H1 (cell line): Measurements from ENCODE around the gene ENPP7. TPM values are rescaled to one million over a fixed set of nuclear protein-coding genes. Genes with fewer than 3 reads are reported as not detected.

Source experiments
- CTCF ChIA-PET: fragments of 300-600 bp; sonication (Branson Sonifier 250); formaldehyde crosslinking; loops from one replicate; lab custom pipeline; 2021; ENCODE audit not compliant: partially characterized antibody; lab: Charles Lee
- POLR2A ChIA-PET: fragments of 300-600 bp; sonication (Branson Sonifier 250); formaldehyde crosslinking; loops from one replicate; lab custom pipeline; 2021; ENCODE audit warnings: inconsistent platforms; ENCODE audit not compliant: partially characterized antibody; lab: Charles Lee
- DNase-seq, 2 experiments: peaks; one replicate each; pipeline versions ENCODE4 v3.0.0 to v3.0.0-alpha.2; 2010 to 2022; ENCODE audit warnings: low spot score in 2 of 2, low read depth in 1 of 2, mixed read lengths in 1 of 2
- FAIRE-seq: peaks from 2 replicates; lab custom pipeline; 2011; peaks lifted over from hg19 to GRCh38; lab: Jason Lieb, UNC
- H2AFZ ChIP-seq: 2 replicates; pipeline ENCODE4 v1.8.1; 2012; ENCODE audit warnings: low read length, inconsistent platforms
- H2AK5ac ChIP-seq: 2 replicates; pipeline ENCODE4 v1.6.1; 2013; ENCODE audit warnings: low read depth, low read length
- H2BK120ac ChIP-seq: replicated peaks from 2 replicates; pipeline ENCODE3; 2013; ENCODE audit warnings: low read depth, low read length, inconsistent platforms
- H2BK12ac ChIP-seq: 2 replicates; pipeline ENCODE4 v1.6.1; 2013; ENCODE audit warnings: low read depth, low read length
- H2BK15ac ChIP-seq: 2 replicates; pipeline ENCODE4 v1.6.1; 2013; ENCODE audit warnings: low read length
- H2BK20ac ChIP-seq: 2 replicates; pipeline ENCODE4 v1.6.1; 2013; ENCODE audit warnings: low read length
- H2BK5ac ChIP-seq: 2 replicates; pipeline ENCODE4 v1.6.1; 2013; ENCODE audit warnings: low read depth, low read length
- H3K14ac ChIP-seq: 2 replicates; pipeline ENCODE4 v1.6.1; 2013; ENCODE audit warnings: inconsistent platforms; ENCODE audit not compliant: insufficient read length
- H3K18ac ChIP-seq: 2 replicates; pipeline ENCODE4 v1.6.1; 2013; ENCODE audit warnings: low read length; ENCODE audit errors: extremely low read depth
- H3K23ac ChIP-seq: 2 replicates; pipeline ENCODE4 v1.6.1; 2013; ENCODE audit warnings: inconsistent platforms; ENCODE audit not compliant: insufficient read length
- H3K23me2 ChIP-seq: 2 replicates; pipeline ENCODE4 v1.6.1; 2013; ENCODE audit warnings: low read depth, low read length
- H3K27ac ChIP-seq: 2 replicates; pipeline ENCODE4 v1.6.1; 2011; ENCODE audit warnings: low read depth, low read length, inconsistent platforms
- H3K27me3 ChIP-seq, 4 experiments: replicated peaks in 1 of 4; 1 replicate in 1 of 4; 2 replicates in 3 of 4; pipeline versions ENCODE4 v1.6.1 to v1.8.1; 2011 to 2013; ENCODE audit warnings: low read length in 3 of 4, mild to moderate bottlenecking in 3 of 4, inconsistent platforms in 2 of 4, mixed read lengths in 2 of 4, moderate library complexity in 1 of 4; ENCODE audit not compliant: control insufficient read depth in 3 of 4, insufficient read depth in 3 of 4; ENCODE audit errors: extremely low read depth in 1 of 4
- H3K36me3 ChIP-seq, 4 experiments: 2 replicates each; pipeline versions ENCODE4 v1.6.1 to v1.8.1; 2011 to 2013; ENCODE audit warnings: mild to moderate bottlenecking in 4 of 4, low read length in 3 of 4, moderate library complexity in 2 of 4, control low read depth in 1 of 4, inconsistent platforms in 1 of 4; ENCODE audit not compliant: insufficient read depth in 4 of 4, control insufficient read depth in 2 of 4
- H3K4ac ChIP-seq: replicated peaks from 2 replicates; pipeline ENCODE3; 2013; ENCODE audit warnings: low read length, low read depth, mixed read lengths, inconsistent platforms; ENCODE audit not compliant: insufficient read length
- H3K4me1 ChIP-seq, 4 experiments: replicated peaks in 1 of 4; 1 replicate in 1 of 4; 2 replicates in 3 of 4; pipeline versions ENCODE4 v1.6.1 to v1.8.1; 2011 to 2013; ENCODE audit warnings: low read length in 3 of 4, inconsistent platforms in 2 of 4, mixed read lengths in 1 of 4; ENCODE audit not compliant: insufficient read depth in 4 of 4, control insufficient read depth in 3 of 4
- H3K4me2 ChIP-seq, 2 experiments: 2 replicates each; pipeline versions ENCODE4 v1.6.1 to v1.8.1; 2011 to 2013; ENCODE audit warnings: low read depth in 2 of 2, low read length in 2 of 2, control low read depth in 1 of 2, inconsistent platforms in 1 of 2, mild to moderate bottlenecking in 1 of 2; ENCODE audit not compliant: insufficient read depth in 1 of 2
- H3K4me3 ChIP-seq, 4 experiments: fragments of 200-600, 300-600 bp in 1 of 4; sonication (generic), shearing (Covaris generic), sonication (Bioruptor Twin) in 1 of 4; 2 replicates each; pipeline versions ENCODE4 v1.5.1 to v1.8.1; 2011 to 2016; ENCODE audit warnings: low read length in 4 of 4, low read depth in 3 of 4, control low read depth in 2 of 4, inconsistent platforms in 2 of 4, mild to moderate bottlenecking in 2 of 4, mixed read lengths in 1 of 4, moderate library complexity in 1 of 4; ENCODE audit not compliant: insufficient read depth in 2 of 4; ENCODE audit errors: extremely low read depth in 1 of 4
- H3K56ac ChIP-seq: replicated peaks from 2 replicates; pipeline ENCODE3; 2013; ENCODE audit warnings: low read depth, mild to moderate bottlenecking, mixed read lengths, low read length, inconsistent platforms; ENCODE audit not compliant: insufficient read length
- H3K79me1 ChIP-seq: 2 replicates; pipeline ENCODE4 v1.6.1; 2013; ENCODE audit warnings: low read depth, low read length, control low read depth
- H3K79me2 ChIP-seq, 2 experiments: 2 replicates each; pipeline versions ENCODE4 v1.6.1 to v1.8.1; 2012 to 2013; ENCODE audit warnings: low read length in 2 of 2, mild to moderate bottlenecking in 2 of 2, inconsistent platforms in 1 of 2; ENCODE audit not compliant: insufficient read depth in 2 of 2, control insufficient read depth in 1 of 2
- H3K9ac ChIP-seq, 4 experiments: replicated peaks in 1 of 4; 1 replicate in 1 of 4; 2 replicates in 3 of 4; pipeline versions ENCODE4 v1.6.1 to v1.8.1; 2011 to 2013; ENCODE audit warnings: low read depth in 3 of 4, low read length in 3 of 4, control low read depth in 2 of 4, mild to moderate bottlenecking in 2 of 4, moderate library complexity in 2 of 4, inconsistent platforms in 1 of 4; ENCODE audit errors: extremely low read depth in 1 of 4
- H3K9me3 ChIP-seq, 2 experiments: 2 replicates each; pipeline versions ENCODE4 v1.6.1 to v1.8.1; 2012 to 2013; ENCODE audit warnings: mild to moderate bottlenecking in 2 of 2, moderate library complexity in 2 of 2, control low read depth in 1 of 2, inconsistent platforms in 1 of 2, low read depth in 1 of 2, low read length in 1 of 2, mixed read lengths in 1 of 2; ENCODE audit not compliant: insufficient read depth in 2 of 2
- H4K20me1 ChIP-seq, 2 experiments: replicated peaks in 1 of 2; 2 replicates each; pipeline versions ENCODE3 to v1.8.1; 2011 to 2013; ENCODE audit warnings: inconsistent platforms in 2 of 2, low read length in 2 of 2, mild to moderate bottlenecking in 1 of 2; ENCODE audit not compliant: insufficient read depth in 2 of 2, control insufficient read depth in 1 of 2
- H4K5ac ChIP-seq: 2 replicates; pipeline ENCODE4 v1.6.1; 2013; ENCODE audit warnings: low read length, low read depth, mixed read lengths, inconsistent platforms; ENCODE audit not compliant: insufficient read length
- H4K8ac ChIP-seq: 2 replicates; pipeline ENCODE4 v1.8.0; 2013; ENCODE audit warnings: mild to moderate bottlenecking, moderate library complexity, low read length, inconsistent platforms; ENCODE audit not compliant: insufficient read depth; ENCODE audit errors: extremely low read depth
- H4K91ac ChIP-seq: replicated peaks from 2 replicates; pipeline ENCODE3; 2013; ENCODE audit warnings: low read length, mixed read lengths, inconsistent platforms; ENCODE audit not compliant: insufficient read length
- ASH2L ChIP-seq: fragments of 200-600, 300-600 bp; sonication (generic); IDR thresholded peaks from one replicate; pipeline ENCODE4 v1.7.1; 2017; ENCODE audit warnings: low read length
- CREB1 ChIP-seq: IDR thresholded peaks from 2 replicates; pipeline ENCODE4 v1.6.1; 2012; ENCODE audit warnings: inconsistent platforms
- CTBP2 ChIP-seq: IDR thresholded peaks from 2 replicates; pipeline ENCODE4 v1.7.0; 2011; ENCODE audit warnings: borderline replicate concordance, mild to moderate bottlenecking, moderate library complexity, mixed read lengths, low read length; ENCODE audit not compliant: insufficient read depth, insufficient read length
- HDAC2 ChIP-seq, 2 experiments: fragments of 300-600 bp in 1 of 2; sonication (generic) in 1 of 2; IDR thresholded peaks; 2 replicates each; pipeline ENCODE4 v1.6.1; 2011 to 2012; ENCODE audit warnings: low read depth in 2 of 2, low read length in 2 of 2, mild to moderate bottlenecking in 2 of 2, moderate library complexity in 2 of 2, borderline replicate concordance in 1 of 2, inconsistent platforms in 1 of 2
- KDM4A ChIP-seq: IDR thresholded peaks from one replicate; pipeline ENCODE4 v1.7.1; 2012; ENCODE audit warnings: low read depth, mild to moderate bottlenecking, moderate library complexity, low read length, inconsistent platforms; ENCODE audit not compliant: severe bottlenecking
- PHF8 ChIP-seq: fragments of 200-600 bp; sonication (generic); conservative IDR thresholded peaks from 2 replicates; pipeline ENCODE4 v1.7.1; 2012; ENCODE audit warnings: low read depth, mild to moderate bottlenecking, inconsistent platforms, low read length, moderate library complexity
- SUZ12 ChIP-seq: fragments of 200-600 bp; sonication (generic); IDR thresholded peaks from 2 replicates; pipeline ENCODE4 v1.6.1; 2012; ENCODE audit warnings: mild to moderate bottlenecking, inconsistent platforms, low read length, moderate library complexity, mixed read lengths
- TEAD4 ChIP-seq: IDR thresholded peaks from 2 replicates; pipeline ENCODE4 v1.6.1; 2012; ENCODE audit warnings: low read depth, low read length, inconsistent platforms, mixed read lengths
- WGBS, 2 experiments: shearing (Covaris generic) in 1 of 2; methylation state at CpG; one replicate each; pipeline versions ENCODE4 v1.1.6 to v1.1.7; 2013 to 2015; ENCODE audit warnings: low lambda C conversion rate in 2 of 2, mixed read lengths in 2 of 2, inconsistent platforms in 1 of 2, low coverage in 1 of 2, missing lambda C conversion rate in 1 of 2; ENCODE audit not compliant: insufficient replicate concordance in 2 of 2, insufficient coverage in 1 of 2, insufficient read length in 1 of 2; ENCODE audit errors: extremely low coverage in 1 of 2, missing lambda C conversion rate in 1 of 2; 5-methylcytosine and 5-hydroxymethylcytosine counted together
- polyA plus RNA-seq, 7 experiments: library from polyadenylated mRNA; depleted of rRNA in 3 of 7; stranded (reverse) in 5 of 7; unstranded in 2 of 7; fragments of >200 nt in 5 of 7; fragments of 200-250 nt in 2 of 7; gene quantifications; 1 replicate in 5 of 7; 2 replicates in 1 of 7; 4 replicates in 1 of 7; pipeline versions ENCODE4 v1.2.1 to v1.2.3, GENCODE V29; 2011 to 2013; ENCODE audit warnings: missing spikeins in 2 of 7, mixed read lengths in 2 of 7
- total RNA-seq: library from RNA; stranded (reverse); fragmentation: NEBNext Ultra II Directional; extraction: Animal tissue kit (Norgen Biotek cat#: 25700); gene quantifications from 2 replicates; pipeline ENCODE4 v1.2.1, GENCODE V29; 2021
- TF ChIP-seq, protein P1 (sequence below): IDR thresholded peaks from 2 replicates; pipeline ENCODE4 v1.6.1; 2011; ENCODE audit warnings: low read length, improper control_type of control experiment

Gene ENPP7
- total and polyA plus RNA-seq, 2 of the 8 experiments (the other 6 are each of a cell fraction or from before 2014, with no cell fraction given), result not detected

DNA sequence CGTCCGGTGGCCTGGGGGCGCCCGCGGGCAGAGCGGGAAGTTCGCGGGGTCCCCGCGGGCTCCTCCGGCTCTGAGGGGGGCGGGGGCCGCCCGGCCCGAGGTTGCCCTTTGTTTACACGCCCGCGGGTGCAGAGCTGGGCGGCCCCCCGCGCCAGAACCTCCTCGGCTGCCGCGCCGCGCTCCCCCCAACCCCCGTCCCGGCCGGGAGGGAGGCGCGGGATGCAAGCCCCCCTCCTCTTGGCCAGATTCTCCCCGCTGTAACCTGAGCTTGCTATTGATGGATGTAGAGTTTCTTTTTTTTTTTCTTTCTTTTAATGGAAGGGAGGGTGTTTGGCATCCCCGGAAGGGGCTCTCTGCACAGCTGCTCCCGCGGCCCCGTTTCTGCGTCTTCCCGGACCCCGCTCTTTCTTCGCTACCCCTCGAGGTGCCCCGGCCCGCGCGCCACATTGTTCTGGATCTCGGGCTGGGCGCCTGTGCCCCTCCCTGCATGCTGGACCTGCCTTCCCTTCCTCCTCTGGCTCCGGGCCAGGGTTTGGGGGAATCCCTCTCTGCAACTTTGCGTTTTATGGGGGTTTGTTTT is 47.9 kb downstream of the ENPP7 start:
- Histone ChIP-seq H3K4ac (no peak overlapping the region), H3K9me3 (no peaks in the 10 kb centered on the region), H2BK120ac (no peak overlapping the region), H2BK15ac (no peak overlapping the region), H2BK20ac (no peak overlapping the region), H4K8ac (peak overlapping the region; percentile 63; the same call in 1 of the 2 replicates), H3K27me3 (no peaks in the 10 kb centered on the region; a peak in 1 of 7 replicates), H3K23ac (no peak overlapping the region), H4K5ac (peak overlapping the region; percentile 34), H4K20me1 (peaks cover 19 to 33% of the 10 kb centered on the region in 2 experiments), H3K14ac (no peak overlapping the region), H3K79me1 (peaks cover 28% of the 10 kb centered on the region), H3K4me2 (peak overlapping the region; percentile 90 to 99), H3K4me3 (peak overlapping the region; percentile 55 to 97 (median 83)), H3K9ac (peak overlapping the region; percentile 46 to 92 (median 84)), H3K56ac (peak overlapping the region; percentile 43), H3K23me2 (peaks cover 10% of the 10 kb centered on the region), H2BK5ac (0 out of 2 replicates have a peak overlapping the region, but pooled peaks have one; percentile 71), H3K27ac (peak overlapping the region; percentile 85; the same call in 1 of the 2 replicates), H3K36me3 (peaks cover 17 to 41% (median 32%) of the 10 kb centered on the region in 4 experiments; a peak in 7 of 8 replicates), H2AK5ac (no peak overlapping the region), H2BK12ac (no peak overlapping the region), H3K4me1 (peaks cover 4 to 19% (median 15%) of the 10 kb centered on the region in 4 experiments), H4K91ac (peak overlapping the region; percentile 17), H3K18ac (no peak overlapping the region; the same call in 1 of the 2 replicates), H3K79me2 (peaks cover 0 to 29% of the 10 kb centered on the region in 2 experiments; a peak in 2 of 4 replicates), H2AFZ (no peak overlapping the region)
- 0% methylated on average over 16 of the region's 49 CpGs; no CpG with 5 or more reads in 1 of the 2 experiments for WGBS, 2 experiments
- FAIRE-seq (no peak), DNase-seq (peak in 1 of 2 experiments; percentile 72)
- ChIA-PET POLR2A (interaction anchor here (0.6 to 5.2 kb wide), 21 partner anchors 8 to 455 kb away, joined by 3 to 77 read pairs (median 5); partner anchors contain the start of gene CBX8), CTCF (interaction anchor here (0.6 to 5.9 kb wide), 11 partner anchors 8 to 225 kb away, joined by 3 to 90 read pairs (median 4); partner anchors contain the start of gene CBX4)
- no peak for TF ChIP-seq SUZ12
- TF ChIP-seq ASH2L, result peak; percentile 1
- TF ChIP-seq CREB1, result 0 out of 2 replicates have a peak, but pooled peaks have one; percentile 30
- no peak for TF ChIP-seq CTBP2
- TF ChIP-seq, protein P1, sequence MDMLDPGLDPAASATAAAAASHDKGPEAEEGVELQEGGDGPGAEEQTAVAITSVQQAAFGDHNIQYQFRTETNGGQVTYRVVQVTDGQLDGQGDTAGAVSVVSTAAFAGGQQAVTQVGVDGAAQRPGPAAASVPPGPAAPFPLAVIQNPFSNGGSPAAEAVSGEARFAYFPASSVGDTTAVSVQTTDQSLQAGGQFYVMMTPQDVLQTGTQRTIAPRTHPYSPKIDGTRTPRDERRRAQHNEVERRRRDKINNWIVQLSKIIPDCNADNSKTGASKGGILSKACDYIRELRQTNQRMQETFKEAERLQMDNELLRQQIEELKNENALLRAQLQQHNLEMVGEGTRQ, result no peak
- TF ChIP-seq KDM4A, result peak; percentile 49
- TF ChIP-seq TEAD4, result no peak
- peak; percentile 52; the same call in 1 of the 2 replicates for TF ChIP-seq PHF8
- no peak for TF ChIP-seq HDAC2 (IDR thresholded peaks at IDR 0.05; ENCODE audit: borderline replicate concordance in 1 of 2, low read depth in 2 of 2, low read length in 2 of 2)
